NCI-H345 (cell line): ENCODE measurements around the gene YY2.
"Not testable (repeated sequence)": the region's sequence is repeated elsewhere in the genome, so short reads cannot be mapped to it uniquely, and the experiment has no call there.

ENCODE experiments used
- DNase-seq: peaks from one replicate; lab custom pipeline; 2025; lab: John Stamatoyannopoulos, UW

Gene YY2

DNA sequence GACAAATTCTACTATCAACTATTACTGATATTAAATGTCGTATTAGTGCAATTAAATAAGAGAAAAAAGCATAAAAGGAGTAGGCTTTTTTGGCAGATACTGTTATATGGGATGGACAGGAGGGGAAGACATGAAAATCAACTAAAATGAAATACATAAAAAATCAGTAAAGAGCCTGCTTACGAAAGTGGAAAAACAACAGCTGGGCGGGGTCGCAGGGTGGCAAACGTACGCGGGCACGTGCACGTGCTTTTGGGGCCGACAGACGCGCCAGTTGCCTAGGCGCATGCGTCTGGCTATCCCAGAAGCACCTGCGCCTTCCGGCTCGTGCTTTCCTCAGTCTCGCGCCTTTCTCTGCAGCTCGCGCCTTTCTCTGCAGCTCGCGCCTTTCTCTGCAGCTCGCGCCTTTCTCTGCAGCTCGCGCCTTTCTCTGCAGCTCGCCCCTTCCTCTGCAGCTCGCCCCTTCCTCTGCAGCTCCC is at the start of gene YY2:
Gene YY2, plus strand, starts transcription at position 51 of the 479 bp plus-strand sequence. CDS start 498 bp downstream, outside the sequence.
- DNase-seq = no peak

DNA sequence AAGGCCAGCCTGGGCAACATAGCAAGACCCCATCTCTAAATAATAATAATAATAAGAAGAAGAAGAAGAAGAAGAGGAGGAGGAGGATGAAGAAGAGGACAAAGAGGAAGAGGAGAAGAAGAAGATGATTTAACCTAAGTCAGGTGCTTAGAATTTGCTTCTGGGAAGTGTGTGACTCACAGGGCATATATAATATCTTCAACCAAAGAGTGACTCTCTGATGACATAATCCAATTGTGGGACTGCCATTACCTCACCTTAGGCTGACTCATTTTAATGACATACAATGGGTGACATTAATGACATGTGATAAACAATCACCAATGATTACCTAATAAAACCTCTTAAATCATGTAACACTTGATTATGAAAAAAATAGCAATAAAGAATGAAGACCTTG is 49.1 kb upstream of the YY2 start:
- DNase-seq = no peak

DNA sequence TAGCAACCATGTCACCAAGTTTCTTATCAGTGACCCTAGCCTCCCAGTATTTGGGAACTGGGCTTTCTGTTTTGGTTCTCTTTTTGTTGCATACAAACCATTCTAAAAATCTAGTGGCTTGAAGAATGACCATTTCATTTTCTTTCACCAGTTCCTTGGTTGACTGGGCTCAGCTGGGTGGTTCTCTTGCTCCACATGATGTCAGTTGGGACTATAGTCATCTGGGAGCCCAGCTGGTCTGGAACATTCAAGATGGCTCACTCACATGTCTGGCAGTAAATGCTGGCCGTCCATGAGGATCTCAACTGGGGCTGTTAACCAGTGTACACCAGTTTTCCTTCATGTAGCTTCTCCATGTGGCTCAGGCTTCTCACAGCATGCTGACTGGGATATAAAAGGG is 44.0 kb upstream of the YY2 start:
- DNase-seq = no peak

DNA sequence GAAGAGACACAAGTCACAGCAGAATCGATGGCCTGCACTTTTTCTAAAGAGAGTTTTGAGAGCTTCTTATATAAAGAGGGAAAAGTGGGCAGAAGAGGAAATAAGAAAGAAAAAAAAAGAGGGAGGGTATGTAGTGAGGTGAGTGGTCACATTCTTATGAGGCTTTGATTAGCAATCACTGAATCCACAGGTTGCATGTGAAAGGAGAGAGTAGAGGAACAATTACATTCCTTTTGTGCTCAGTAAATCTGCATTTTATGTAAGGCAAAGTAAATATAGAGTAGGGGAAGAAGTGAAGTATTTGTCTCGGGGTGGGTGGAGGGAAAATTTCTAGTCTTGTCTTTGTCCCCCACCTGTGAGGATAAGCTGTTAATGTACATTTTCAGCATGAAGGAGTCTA is 43.2 kb upstream of the YY2 start:
- no peak for DNase-seq

DNA sequence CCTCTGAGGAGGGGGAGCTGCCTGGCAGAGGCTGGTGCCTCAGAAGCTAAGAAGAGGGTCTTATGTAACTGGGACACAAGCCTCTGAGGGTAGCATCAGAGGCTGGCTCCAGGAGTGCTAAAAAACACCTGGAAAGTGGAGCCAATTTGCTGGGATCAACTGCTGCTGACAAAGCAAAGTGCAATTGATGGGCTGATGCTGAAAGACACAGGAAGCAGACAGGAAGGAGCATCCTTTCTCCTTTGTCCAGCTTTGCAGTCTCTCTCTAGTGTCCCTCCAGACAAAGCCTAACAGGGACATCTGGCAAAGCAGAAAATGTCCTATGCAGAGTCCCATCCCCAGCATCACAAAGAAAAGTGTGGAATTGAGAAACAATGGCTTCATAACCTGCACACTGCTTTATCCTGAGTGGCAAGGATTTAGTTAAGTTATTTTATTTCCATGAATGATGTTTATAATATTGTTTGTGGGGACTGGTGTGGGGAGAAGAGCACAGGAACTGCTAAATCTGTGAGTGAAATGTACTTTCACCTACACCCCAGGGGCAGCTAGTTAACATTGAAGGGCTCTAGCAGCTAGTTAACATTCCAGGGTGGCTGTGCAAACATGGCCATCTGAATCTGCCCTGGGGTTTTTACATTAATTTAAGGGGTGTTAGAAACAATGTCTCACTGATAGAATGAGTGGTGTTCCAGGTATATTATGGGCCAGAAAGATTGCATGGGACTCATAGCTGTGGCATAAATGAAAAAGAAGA is 42.0 kb upstream of the YY2 start:
- no peak for DNase-seq

DNA sequence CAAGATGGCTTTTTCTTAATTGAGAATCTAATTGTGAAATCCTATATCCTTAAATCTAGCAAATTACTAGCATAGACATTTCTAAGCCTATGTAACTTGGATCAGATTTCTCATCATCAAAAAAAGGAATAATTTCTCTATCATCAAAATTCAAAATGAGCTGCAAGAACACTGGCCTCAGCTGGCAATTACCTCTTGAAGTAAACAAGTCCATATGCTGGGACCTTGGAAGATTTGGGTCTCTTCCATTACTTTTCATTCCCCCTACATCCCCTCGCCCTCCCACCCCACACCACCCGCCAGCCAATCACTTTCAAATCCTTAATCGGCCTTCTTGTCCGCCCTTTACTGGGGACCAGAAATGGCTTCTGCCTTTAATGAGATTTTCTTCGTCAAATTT is 39.7 kb upstream of the YY2 start:
- no peak for DNase-seq

DNA sequence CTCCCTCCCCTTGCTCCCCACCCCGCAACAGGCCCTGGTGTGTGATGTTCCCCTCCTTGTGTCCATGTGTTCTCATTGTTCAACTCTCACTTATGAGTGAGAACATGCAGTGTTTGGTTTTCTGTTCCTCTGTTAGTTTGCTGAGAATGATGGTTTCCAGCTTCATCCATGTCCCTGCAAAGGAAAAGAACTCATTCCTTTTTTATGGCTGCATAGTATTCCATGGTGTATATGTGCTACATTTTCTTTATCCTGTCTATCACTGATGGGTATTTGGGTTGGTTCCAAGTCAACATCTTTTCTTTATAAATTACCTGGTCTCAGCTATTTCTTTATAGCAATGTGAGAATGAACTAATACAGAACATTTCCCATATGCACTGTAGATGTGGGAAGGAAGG is 35.6 kb upstream of the YY2 start:
- not testable (repeated sequence) for DNase-seq

DNA sequence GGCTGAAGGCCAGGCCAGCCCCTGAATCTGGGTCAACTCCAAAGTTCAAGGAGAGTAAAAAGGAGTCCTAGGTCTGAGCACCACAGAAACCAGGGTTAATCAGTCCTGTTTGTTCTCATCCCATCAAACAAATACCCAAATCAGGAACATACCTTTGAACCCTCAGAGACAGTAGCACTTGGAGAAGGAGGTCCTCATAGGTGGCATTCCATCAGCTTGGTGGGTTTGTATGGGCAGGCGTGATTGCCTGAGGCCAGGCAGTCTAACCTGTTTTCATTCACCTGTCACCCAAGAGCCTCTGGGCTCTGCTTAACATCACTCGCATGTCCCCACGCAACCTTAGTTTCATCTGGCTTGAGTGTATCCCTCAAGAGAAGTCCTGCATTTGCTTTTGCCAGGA is 33.9 kb upstream of the YY2 start:
- DNase-seq = no peak

DNA sequence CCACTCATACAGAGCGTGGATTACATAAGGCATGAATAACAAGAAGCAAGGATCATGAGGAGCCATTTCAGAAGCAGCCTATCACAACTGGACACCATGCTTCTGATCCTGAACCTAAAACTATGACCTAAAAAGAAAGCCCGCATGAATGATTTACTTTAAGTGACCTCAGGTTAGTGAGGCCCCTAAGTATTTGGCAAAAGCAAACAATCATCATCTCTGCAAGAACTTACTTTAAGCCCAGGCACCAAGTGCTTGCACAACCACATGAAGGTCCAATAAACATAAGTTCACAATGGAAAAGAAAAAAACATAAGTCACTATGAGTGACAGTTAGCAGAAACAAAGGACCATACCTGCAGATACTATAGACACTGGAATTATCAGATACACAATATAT is 24.3 kb upstream of the YY2 start:
- no peak for DNase-seq

DNA sequence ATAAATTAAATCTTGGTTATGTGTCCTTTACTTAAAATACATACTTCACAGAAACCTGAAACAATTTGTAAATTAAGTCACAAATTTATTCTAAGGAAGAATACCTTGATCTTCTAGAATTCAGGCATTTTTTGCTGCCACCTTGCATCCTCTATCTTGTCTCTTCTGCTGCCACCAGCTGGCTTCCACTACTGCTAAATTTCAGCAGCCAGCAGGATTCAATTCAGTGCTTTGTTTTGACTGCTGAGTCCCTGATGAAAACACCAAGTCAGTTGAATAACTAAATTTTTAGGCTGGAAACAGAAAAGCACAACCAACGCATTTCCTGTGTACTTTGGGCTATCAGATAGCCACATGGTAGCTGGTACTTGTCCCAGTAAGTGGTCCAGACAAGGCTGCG is 18.7 kb upstream of the YY2 start:
- DNase-seq = no peak

DNA sequence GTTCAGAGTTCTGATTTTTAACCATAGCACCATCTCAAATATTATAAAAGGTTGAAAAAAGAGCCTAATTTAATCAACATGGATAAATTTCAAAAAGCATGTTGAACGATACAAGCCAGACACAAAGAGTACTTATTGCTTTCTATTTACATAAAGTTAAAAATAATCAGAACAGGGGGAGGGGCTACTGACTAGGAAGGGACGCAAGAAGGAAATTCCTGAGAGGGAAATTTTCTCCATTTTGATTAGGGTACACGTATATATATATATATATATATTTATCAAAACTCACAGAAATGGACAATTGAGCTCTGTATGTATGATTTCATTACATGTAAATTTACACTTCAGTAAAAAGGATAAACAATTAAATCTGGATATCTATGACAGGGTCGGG is 16.9 kb upstream of the YY2 start:
- DNase-seq = peak; percentile 40

DNA sequence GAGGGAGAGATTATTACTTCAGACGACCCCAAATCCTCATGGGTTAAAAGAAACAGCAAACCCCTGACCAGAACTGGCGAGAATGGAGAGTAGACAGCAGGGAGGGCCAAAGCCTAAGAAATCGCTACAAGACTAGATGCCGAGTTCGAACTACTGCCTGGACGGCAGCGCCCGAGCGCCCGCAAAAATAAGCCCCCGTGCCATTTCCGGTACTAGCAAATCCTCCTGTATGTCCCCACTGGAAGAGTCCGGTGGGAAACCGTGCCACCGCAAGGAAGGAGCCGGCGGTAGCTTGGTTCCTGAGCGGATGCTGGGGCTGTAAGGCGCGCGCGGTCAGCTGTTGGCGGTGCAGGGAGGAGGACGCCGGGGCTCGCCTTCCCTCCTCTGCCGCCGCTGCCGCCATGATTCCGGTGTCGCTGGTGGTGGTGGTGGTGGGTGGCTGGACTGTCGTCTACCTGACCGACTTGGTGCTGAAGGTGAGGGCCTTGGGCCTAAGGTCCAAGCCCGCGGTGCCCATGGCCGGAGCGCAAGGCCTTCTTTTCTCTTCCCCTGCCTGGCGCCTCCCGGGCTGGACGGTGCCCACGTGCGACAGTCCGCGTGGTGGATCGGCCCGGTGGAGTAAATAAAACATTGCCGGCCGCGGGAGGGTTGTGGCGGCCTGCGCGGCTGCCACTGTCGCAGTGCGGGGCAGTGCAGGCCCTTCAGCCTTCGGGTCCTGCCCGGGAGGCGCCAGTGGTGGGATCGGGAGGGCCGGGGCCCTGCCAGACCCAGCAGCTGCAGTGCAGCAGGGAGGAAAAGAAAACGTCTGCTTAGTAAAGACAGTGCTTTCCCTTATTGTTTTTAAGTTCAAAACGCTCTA is 16.2 kb upstream of the YY2 start, which contains the start of gene MBTPS2:
Gene MBTPS2, plus strand, starts transcription at position 284 of the 859 bp plus-strand sequence. Its CDS starts 118 bp downstream, at position 402.
- DNase-seq = peak; percentile 90

DNA sequence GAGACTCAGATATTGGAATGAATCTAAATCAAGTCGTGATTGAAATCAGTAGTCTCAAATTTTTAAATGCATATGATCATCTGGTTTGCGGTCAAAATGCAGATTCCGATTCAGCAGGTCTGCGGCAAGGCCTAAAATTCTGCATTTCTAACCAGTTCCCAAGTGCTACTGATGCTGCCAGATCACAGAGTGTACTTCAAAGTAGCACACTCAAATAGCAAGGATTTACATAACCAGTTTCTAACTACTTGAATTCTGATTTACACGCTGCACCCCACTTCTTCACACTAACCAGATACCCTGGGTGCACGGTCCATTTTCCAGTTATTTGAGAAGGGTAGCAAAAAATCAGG is 15.6 kb upstream of the YY2 start:
- DNase-seq = peak; percentile 2

DNA sequence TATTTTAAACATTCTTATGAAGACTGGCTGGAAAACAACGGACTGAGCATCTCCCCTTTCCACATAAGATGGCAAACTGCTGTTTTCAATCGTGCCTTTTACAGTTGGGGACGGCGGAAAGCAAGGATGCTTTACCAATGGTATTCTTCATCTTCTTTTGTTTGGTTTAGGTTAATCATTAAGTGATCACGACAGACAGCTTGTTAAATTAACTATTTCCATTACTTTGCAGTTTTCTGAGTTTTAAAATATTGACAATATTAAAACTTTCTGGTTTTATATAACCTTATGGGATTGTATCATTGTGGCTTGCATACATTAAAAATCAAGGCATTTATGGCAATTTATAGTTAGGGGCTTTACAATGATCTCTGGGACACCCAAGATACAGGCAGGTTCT is 12.6 kb upstream of the YY2 start:
- DNase-seq = no peak

DNA sequence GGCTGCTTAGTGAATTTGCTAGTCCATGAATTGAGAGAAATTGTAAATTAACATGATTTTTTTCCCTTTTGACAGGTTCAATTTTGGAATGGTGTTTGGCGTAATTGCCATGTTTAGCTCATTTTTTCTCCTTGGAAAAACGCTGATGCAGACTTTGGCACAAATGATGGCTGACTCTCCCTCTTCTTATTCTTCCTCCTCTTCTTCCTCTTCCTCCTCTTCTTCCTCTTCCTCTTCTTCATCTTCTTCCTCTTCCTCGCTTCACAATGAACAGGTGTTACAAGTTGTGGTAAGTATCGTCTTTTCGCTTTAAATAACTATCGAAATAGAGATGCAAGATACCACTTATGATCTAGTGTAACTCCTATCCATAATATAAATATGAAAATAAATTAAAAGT is 10.7 kb upstream of the YY2 start:
- no peak for DNase-seq

DNA sequence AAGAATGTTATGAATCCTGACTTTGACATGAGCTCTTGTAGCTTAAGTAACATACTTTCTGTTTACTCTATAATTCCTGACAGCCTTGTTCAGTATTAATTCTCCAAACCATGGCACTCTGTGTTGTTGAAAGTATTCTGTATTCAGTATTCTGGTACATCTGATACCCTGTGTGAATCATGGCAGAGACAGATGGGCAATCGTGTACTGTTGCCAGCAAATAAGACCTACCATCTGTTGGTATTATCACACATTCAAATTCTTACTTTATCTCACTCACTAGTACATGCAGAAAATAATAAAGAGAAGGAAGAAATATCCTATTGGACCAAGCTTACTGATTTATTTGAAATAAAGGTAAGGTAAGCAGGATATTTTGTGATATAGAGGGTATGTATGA is 8.4 kb upstream of the YY2 start:
- DNase-seq = no peak

DNA sequence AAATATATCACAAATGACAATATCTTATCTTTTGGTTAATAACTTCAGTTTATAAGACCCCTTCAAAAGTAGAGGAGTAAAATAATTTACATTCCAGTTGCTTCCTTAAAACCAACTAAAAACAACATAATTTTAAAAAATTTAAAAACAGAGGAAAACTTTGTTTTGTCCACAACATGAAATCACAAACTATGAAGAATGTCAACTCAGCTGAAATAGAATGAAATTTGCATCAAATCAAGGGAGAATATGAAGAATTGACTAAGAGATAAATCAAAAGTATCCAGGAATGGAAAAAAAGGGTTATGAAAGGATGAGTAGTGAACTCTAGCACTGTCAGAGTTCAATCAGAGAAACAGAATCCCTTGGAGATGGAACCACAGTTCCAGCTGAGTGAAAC is 2.2 kb upstream of the YY2 start:
- no peak for DNase-seq

DNA sequence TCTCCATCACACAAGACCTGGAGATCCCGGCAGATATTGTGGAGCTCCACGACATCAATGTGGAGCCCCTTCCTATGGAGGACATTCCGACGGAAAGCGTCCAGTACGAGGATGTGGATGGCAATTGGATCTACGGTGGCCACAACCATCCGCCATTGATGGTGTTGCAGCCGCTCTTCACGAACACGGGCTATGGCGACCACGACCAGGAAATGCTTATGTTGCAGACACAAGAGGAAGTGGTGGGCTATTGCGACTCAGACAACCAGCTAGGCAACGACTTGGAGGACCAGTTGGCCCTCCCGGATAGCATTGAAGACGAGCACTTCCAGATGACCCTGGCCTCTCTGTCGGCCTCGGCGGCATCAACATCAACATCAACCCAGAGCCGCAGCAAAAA is 717 bp downstream of the YY2 start:
- no peak for DNase-seq

DNA sequence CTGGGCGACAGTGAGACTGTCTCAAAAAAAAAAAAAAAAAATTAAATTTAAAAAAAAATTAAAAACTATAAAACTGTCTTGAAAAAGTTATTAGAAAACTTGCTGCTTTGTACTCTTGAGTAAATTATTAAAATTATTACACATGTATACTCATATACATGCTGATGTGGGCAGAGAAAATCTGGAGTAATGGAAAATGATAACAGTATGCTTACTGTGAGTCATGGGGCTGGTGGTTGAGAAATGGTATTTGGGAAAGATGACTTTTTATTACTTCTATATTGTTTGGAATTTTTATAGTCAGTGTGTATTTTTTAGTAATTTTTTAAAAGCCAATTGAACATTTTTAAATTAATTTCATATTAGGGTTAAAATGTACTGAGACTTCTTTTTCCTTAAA is 7.5 kb downstream of the YY2 start:
- DNase-seq = no peak

DNA sequence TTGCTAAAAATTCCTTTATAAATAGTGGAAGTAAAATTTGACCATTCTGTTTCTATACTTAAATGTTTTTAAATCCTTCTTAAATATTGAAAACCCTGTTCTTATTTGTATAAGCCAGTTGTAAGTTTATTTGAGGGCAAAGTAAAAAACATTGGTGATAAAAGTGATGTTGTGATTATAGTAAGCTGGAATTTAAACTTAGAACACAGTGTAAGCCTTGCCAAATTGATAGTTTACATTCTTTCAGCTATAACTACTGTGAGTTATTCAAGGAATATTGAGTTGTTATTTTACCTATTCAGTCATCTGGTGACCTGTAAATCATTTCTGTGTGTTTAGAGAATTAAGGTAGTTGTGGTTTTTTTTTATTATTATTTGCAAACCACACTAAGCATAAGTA is 9.6 kb downstream of the YY2 start:
- DNase-seq = no peak

DNA sequence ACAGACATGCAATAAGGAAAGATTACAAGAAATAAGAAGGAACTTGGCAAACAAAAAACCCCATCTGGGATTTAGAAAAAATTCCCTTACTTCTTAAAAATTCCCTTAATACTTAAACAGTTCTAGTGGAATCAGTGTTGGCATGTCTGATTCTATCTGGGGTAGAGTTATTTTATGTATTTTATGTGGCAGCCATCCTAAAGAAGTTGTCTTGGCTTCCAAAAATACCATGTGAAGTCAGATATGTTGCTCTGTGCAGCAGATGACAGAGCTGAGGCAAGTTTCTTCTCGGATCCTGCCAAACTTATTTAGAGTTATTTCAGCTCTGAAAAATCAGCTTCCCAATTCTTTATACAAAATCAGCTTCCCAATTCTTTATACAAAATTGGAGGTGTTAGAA is 14.7 kb downstream of the YY2 start:
- no peak for DNase-seq

DNA sequence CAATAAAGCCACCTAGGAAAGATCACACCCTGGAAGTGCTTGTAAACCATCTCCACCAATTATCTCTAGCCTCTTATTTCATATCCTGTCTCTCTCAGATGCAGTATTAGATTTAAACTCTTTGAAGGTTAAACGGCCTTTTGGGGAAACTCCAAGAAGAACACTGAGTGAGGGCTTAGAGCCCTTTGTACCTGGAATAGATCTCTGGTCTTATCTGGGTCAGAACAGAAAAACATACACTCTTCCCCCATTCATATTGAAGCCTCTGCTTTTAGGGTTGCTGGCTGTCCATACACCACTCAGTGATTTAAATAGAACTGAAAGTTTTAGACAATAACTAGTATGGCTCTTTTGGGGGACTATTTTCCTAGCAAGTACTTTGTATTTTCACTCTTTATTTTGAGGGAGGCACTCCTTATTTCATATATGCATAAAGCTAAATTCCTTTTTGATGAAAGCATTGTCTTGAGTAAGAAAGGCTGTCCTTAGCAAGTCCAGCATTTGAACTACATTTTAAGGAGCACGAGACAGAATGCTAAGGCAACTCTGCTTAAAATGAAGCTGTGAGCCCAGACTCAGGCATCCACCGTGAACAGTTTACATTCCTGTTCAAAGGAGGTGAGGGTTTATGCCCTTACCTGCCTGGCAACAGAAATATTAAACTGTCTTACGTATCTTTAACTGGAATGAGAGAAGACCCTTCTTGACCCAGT is 17.4 kb downstream of the YY2 start:
- DNase-seq = no peak

DNA sequence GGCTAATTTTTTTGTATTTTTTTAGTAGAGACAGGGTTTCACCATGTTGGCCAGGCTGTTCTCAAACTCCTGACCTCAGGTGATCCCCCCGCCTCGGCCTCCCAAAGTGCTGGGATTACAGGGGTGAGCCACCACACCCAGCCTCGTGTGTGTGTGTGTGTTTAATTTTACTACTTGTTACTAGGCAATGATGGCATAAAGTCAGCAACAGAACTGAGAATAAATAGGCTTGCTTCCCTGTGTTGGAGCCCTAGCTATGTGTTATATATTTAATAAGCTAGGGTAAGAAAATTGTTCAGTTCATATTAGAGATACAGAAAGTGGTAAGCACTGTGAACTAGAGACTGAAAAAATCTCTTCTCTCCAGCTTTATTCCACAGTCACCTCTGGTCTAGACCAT is 18.4 kb downstream of the YY2 start:
- not testable (repeated sequence) for DNase-seq
